K562 (cell line): ENCODE data around the gene COX20. TPM values are rescaled to one million over a fixed set of nuclear protein-coding genes. Genes with fewer than 3 reads are reported as not detected.

Source experiments
- C11orf30 ChIP-seq: fragments of 450-650 bp; IDR thresholded peaks from 2 replicates; pipeline ENCODE4 v1.6.1; 2016; ENCODE audit warnings: low read depth, mild to moderate bottlenecking
- DIDO1 ChIP-seq: fragments of 450-650 bp; IDR thresholded peaks from 2 replicates; pipeline ENCODE4 v1.6.1; 2016; ENCODE audit warnings: low read depth, missing biosample characterization, missing genetic modification characterization
- GATA2 ChIP-seq: sonication (generic); formaldehyde crosslinking; IDR thresholded peaks from 2 replicates; pipeline ENCODE4 v1.4.0; 2020; ENCODE audit warnings: mild to moderate bottlenecking, missing genetic modification reagents
- THRAP3 ChIP-seq: fragments of 450-650 bp; IDR thresholded peaks from 2 replicates; pipeline ENCODE4 v1.6.1; 2016; ENCODE audit warnings: mild to moderate bottlenecking, inconsistent platforms, borderline replicate concordance
- ZNF316 ChIP-seq: fragments of 450-650 bp; IDR thresholded peaks from 2 replicates; pipeline ENCODE4 v1.6.1; 2016
- polyA plus RNA-seq, 8 experiments: library from polyadenylated mRNA; depleted of rRNA in 4 of 8; stranded (reverse) in 5 of 8; unstranded in 3 of 8; fragments of >200 nt; fragmentation: Nextera tagmentation in 2 of 8; fragmentation: Illumina TruSeq in 1 of 8; extraction: Ambion mirVana in 2 of 8; extraction: Trizol in 1 of 8; gene quantifications; 2 replicates each; pipeline versions ENCODE4 v1.2.1 to v1.2.3, GENCODE V29; 2011 to 2014; ENCODE audit warnings: inconsistent platforms in 1 of 8, missing spikeins in 1 of 8
- total RNA-seq, 7 experiments: library from RNA; depleted of rRNA in 6 of 7; stranded (reverse); fragments of >200 nt in 6 of 7; fragmentation: Illumina TruSeq in 2 of 7; extraction: Trizol in 2 of 7; gene quantifications; 2 replicates each; pipeline versions ENCODE4 v1.2.1 to v1.2.3, GENCODE V29; 2011 to 2021; ENCODE audit warnings: low replicate concordance in 1 of 7
- TF ChIP-seq, protein P1 (sequence below): IDR thresholded peaks from 2 replicates; pipeline ENCODE4 v1.6.1; 2016; ENCODE audit warnings: missing genetic modification characterization, missing compliant biosample characterization
- TF ChIP-seq, protein P2 (sequence below): fragments of 250-450 bp; sonication (Bioruptor Pico); IDR thresholded peaks from 2 replicates; pipeline ENCODE4 v1.4.0; 2020; ENCODE audit warnings: mild to moderate bottlenecking, moderate library complexity
- TF ChIP-seq, protein P3 (sequence below), 3 experiments: IDR thresholded peaks in 2 of 3; conservative IDR thresholded peaks in 1 of 3; 2 replicates each; pipeline ENCODE4 v1.5.1; 2011 to 2012; ENCODE audit warnings: low read length in 3 of 3, mild to moderate bottlenecking in 3 of 3, control low read depth in 2 of 3, improper control_type of control experiment in 1 of 3, inconsistent platforms in 1 of 3, low read depth in 1 of 3, mixed read lengths in 1 of 3, moderate library complexity in 1 of 3; ENCODE audit not compliant: insufficient read depth in 2 of 3
- TF ChIP-seq, protein P4 (sequence below): fragments of 450-650 bp; IDR thresholded peaks from one replicate; pipeline ENCODE4 v1.6.1; 2018; ENCODE audit warnings: mild to moderate bottlenecking, moderate library complexity; ENCODE audit not compliant: partially characterized antibody

Gene COX20
- total and polyA plus RNA-seq, 9 of the 15 experiments (the other 6 are each of a cell fraction or from before 2014, with no cell fraction given) = 41.5 to 192 (median 84.3) TPM

DNA sequence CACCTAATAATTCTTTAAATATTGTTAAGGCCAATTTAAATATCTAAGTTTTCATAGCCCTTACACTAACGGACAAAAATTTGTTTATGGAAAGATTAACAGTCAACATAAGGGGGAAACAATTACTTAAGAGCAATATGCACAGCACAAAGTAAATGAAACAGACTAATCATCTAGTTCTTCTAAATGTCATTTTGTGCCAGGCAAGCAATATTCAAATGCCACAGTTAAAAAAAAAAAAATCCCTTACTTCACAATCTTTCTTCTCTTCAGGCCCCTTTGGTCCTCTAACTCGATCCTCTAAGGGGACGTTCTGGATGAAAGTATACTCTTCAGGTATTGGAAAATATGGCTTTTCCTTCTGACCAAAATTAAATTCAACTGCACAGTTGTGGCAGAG is 22.3 kb downstream of the COX20 start (continued):
- TF ChIP-seq, protein P1, sequence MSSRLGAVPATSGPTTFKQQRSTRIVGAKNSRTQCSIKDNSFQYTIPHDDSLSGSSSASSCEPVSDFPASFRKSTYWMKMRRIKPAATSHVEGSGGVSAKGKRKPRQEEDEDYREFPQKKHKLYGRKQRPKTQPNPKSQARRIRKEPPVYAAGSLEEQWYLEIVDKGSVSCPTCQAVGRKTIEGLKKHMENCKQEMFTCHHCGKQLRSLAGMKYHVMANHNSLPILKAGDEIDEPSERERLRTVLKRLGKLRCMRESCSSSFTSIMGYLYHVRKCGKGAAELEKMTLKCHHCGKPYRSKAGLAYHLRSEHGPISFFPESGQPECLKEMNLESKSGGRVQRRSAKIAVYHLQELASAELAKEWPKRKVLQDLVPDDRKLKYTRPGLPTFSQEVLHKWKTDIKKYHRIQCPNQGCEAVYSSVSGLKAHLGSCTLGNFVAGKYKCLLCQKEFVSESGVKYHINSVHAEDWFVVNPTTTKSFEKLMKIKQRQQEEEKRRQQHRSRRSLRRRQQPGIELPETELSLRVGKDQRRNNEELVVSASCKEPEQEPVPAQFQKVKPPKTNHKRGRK (tag) = 0 out of 2 replicates have a peak, but pooled peaks have one; percentile 12
- peak; percentile 32 for TF ChIP-seq C11orf30
- TF ChIP-seq, protein P2, sequence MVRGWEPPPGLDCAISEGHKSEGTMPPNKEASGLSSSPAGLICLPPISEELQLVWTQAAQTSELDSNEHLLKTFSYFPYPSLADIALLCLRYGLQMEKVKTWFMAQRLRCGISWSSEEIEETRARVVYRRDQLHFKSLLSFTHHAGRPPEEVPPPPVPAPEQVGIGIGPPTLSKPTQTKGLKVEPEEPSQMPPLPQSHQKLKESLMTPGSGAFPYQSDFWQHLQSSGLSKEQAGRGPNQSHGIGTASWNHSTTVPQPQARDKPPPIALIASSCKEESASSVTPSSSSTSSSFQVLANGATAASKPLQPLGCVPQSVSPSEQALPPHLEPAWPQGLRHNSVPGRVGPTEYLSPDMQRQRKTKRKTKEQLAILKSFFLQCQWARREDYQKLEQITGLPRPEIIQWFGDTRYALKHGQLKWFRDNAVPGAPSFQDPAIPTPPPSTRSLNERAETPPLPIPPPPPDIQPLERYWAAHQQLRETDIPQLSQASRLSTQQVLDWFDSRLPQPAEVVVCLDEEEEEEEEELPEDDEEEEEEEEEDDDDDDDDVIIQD (CRISPR knock-in tag) = no peak
- TF ChIP-seq ZNF316 = peak; percentile 82
- TF ChIP-seq, protein P3, sequence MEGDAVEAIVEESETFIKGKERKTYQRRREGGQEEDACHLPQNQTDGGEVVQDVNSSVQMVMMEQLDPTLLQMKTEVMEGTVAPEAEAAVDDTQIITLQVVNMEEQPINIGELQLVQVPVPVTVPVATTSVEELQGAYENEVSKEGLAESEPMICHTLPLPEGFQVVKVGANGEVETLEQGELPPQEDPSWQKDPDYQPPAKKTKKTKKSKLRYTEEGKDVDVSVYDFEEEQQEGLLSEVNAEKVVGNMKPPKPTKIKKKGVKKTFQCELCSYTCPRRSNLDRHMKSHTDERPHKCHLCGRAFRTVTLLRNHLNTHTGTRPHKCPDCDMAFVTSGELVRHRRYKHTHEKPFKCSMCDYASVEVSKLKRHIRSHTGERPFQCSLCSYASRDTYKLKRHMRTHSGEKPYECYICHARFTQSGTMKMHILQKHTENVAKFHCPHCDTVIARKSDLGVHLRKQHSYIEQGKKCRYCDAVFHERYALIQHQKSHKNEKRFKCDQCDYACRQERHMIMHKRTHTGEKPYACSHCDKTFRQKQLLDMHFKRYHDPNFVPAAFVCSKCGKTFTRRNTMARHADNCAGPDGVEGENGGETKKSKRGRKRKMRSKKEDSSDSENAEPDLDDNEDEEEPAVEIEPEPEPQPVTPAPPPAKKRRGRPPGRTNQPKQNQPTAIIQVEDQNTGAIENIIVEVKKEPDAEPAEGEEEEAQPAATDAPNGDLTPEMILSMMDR (IDR thresholded peaks at IDR 0.05 in 2 of 3, conservative IDR thresholded peaks at IDR 0.05 in 1 of 3; ENCODE audit: insufficient read depth in 2 of 3, low read depth in 1 of 3, low read length in 3 of 3) = no peak
- TF ChIP-seq GATA2 = no peak
- TF ChIP-seq THRAP3 = no peak
- TF ChIP-seq, protein P4, sequence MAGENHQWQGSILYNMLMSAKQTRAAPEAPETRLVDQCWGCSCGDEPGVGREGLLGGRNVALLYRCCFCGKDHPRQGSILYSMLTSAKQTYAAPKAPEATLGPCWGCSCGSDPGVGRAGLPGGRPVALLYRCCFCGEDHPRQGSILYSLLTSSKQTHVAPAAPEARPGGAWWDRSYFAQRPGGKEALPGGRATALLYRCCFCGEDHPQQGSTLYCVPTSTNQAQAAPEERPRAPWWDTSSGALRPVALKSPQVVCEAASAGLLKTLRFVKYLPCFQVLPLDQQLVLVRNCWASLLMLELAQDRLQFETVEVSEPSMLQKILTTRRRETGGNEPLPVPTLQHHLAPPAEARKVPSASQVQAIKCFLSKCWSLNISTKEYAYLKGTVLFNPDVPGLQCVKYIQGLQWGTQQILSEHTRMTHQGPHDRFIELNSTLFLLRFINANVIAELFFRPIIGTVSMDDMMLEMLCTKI = no peak
- no peak for TF ChIP-seq DIDO1 (tag)
- TF ChIP-seq, all 486 proteins: peak for 7
